GM18907 (cell line): ENCODE results near the gene ZIC1.

Experiments
- ATAC-seq: cut with Tn5 transposase; IDR thresholded peaks from one replicate; pipeline ENCODE4 v1.9.1; 2021; ENCODE audit warnings: mild to moderate bottlenecking, moderate library complexity; ENCODE audit not compliant: unreplicated experiment

The ZIC1 gene

GRCh38 chr3:147394884-147395225 is 14.3 kb upstream of the ZIC1 start:
- no peak for ATAC-seq

GRCh38 chr3:147395899-147396711 is 13.1 kb upstream of the ZIC1 start:
- no peak for ATAC-seq

DNA sequence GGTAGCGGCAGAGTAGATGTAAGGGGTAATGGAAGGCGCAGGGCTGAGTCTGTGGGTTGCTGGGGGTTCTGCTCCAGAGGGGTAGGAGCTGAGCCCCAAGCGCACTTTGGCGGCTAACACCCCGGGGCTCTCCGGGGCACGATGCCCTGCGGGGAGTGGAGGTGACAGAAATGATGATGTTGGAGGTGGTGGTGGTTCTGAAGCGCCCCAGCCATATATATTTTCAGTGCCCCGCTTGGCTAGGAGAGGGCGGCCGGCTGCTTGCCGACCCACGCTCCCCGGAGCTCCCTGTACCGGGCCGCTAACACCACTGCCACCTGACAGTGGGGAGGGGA is 12.5 kb upstream of the ZIC1 start:
- ATAC-seq: no peak

DNA sequence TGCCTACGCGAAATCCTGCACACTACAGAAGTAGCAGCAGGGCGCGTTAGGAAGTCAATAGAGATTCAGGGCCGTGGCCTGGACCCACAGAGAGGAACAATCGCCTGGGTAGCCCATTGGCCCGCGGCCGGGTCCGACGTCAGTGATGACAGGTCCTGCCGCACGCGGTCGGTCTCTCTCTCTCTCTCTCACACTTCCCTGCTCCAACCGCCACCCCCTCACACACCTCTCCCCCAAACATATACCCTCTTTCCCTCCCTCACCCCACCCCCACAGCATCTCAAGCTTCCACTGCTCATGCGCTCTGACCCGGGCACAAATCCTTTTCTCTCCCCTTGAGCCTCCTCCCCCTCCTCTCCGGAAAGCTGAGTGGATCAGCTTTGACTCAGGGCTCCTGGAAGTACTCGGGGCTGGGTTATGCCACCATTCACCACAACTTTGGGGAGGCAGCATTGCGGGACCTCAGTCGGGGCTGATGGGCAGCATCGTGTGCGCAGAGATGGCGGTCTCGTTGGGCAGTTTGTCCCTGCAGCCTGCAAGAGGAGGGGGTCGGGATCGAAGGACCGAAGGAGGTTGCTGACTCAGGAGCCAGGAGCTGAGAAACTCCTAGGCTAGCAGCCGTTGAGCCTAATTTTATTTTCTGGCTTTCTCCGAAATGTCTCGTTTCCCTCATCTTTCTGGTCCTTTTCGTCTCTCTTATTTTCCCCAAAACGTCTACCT is 11.8 kb upstream of the ZIC1 start:
- no peak for ATAC-seq

DNA sequence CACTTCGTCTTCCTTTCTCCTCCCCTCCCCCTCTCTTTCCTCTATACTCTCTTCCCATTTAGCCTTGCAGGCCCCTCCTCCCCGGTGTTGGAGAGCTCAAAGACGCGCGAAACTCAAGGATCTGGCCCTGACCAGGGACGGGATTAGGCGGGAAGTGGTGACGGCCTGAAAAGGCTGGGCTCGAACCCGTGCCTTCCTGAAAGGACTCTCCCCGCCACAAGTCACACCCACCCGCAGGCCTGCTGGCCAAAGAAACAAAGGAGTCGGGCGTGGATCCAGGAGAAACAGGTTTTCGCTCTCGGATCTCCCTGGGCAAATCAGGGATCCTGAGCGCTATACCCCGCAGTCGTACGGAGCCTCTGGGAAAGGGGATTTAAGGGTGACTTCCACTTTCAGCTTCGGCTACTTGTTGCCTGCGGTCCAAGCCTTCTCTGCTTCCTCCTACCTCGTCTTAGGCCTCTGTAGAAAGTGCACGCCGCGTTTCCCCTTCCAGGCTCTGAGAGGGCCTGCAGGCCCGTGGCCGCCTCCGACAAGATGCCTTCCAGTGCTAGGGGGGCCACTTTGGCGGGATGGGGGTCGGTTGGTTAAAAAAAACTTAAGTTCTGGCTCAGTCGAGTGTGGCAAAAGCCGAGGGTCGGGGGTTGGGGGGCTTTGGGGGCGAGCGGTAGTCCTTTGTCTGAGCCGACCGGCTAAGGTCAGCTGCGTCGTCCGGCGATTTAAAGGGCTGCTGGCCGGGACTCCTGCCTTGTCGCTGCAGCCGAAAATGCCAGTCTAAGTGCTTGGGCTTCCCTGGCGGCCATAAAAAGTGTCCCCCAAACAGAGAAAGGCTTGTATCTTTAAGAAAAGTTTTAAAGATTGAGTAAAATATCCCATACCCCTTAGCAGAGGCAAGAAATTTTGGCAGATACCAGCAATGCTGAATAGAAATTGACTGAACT is 11.0 kb upstream of the ZIC1 start:
- ATAC-seq: no peak

DNA sequence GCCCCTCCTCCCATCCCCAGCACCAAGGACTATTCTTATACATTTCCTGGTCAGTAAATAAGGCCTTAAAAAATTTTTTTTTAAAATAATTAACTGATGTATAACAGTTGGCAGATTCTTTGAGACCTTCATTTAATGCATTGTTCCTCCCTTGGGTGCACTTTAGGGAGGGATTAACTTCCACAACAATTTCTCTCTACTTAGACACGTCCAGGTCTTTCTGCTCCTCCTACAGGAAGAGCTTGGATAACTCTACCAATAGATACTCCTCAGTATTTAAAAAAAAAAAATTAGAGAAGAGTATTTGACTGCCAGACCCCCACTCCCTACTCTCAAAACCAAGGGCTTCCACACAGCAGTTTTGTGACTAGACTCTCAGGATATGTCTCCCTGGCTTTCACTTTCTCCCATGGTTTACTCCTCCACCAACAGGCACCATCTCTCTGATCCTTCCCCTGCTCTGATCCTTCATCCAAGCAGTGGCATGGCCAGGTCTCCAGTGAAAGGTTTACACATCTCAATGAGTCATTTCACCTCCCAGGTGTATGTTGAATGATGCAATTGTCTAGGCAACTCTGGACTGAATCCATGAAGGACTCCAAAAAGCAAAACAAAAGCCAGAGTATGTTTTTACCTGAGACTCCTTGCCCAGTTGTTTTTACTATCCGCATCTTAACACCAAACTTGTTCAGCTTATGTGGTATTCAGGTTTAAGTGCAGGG is 10.2 kb upstream of the ZIC1 start:
- no peak for ATAC-seq

DNA sequence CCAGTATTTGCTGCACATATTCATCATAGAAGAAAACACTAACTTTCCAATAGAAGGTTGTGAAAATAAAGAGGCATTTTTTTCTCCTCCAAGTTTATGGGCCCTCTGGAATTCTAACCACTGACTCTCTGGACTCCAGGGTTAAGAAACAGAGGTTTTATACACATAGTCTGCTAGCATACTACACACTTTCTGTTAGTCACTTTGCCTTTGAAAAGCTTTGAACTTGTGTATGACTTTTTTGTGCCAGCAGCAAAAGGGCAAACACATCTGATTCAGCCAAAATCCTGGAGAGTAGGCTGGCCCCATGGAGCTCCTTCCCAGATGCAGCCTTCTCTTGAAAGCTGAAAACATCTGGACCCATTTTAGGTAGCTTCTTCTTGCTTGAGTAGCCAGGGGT is 9.1 kb upstream of the ZIC1 start:
- ATAC-seq: no peak

DNA sequence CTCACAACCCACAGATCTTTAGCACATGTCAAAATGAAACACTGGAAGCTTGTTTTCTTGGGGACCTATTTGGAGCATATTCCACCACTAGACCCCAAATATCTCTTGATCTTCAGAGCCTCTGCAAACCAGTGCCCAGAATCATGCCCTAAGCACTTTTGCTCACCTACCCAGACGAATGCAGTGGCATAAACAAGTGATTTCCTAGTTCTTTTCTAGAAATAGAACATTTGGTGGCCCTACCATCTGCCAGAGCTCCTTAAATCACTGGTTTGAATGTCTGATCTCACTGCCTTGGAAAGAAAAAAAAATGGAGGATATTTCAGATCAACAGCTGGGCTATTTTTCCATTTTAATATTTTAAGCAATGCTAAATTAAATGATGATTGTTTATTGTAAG is 8.2 kb upstream of the ZIC1 start:
- ATAC-seq: no peak

DNA sequence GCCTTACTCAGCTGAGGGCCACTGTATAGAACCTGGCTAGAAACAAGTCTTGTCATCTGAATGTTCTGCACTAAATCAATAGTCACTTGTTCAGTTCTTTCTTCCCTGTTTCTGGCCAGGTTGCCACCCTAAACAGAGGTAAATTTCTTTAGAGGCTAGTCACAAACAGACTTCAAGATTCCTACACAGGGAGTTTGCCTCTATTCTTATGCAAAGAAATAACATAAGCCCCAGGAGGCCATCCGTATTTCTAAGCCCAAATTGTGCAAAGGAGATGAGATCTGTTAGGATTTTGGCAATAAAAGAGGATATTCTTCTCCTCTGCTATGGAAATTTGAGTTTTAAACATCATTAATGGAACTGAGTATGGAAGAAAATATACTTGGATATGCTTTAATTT is 7.7 kb upstream of the ZIC1 start:
- no peak for ATAC-seq

DNA sequence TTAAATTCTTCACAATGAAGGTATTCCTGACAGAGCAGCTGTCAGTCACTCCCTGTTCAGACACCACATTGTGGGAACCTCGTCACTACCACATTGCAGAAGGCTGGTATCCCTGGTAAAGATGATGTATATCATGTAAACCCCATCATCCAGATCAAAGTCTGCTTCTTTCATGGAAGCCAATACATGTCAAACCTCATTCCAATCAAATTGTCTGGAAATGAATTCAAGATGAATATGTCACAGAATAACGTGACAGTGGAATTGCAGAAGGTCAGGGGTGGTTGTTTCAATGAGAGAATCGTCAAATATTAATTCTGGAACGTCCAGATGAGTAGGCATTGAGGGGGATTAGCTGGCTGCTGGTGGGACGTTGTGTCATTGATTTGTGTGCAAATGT is 7.0 kb upstream of the ZIC1 start:
- ATAC-seq: no peak

DNA sequence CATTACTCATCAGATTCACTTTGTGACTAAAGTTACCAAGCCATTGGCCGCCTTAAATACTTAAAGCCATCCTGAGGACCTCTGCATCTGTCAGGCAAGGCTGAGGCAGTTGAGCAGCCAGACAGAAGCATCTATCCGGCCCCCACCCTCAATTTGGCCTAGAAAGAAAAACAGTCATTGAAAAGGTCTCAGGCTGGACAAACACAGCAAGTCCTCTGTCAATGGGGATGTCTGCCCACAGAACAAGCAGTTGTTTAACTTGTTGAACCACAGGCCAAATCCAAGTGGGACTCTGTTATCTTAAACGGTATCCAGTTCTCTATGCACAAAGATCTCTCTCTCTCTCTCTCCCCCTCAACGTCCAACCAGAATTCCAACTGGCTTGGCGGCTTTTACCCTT is 5.7 kb upstream of the ZIC1 start:
- no peak for ATAC-seq

- no peak for ATAC-seq
These were observed 5.0 kb upstream of the ZIC1 start for GRCh38 chr3:147404000-147404799.

DNA sequence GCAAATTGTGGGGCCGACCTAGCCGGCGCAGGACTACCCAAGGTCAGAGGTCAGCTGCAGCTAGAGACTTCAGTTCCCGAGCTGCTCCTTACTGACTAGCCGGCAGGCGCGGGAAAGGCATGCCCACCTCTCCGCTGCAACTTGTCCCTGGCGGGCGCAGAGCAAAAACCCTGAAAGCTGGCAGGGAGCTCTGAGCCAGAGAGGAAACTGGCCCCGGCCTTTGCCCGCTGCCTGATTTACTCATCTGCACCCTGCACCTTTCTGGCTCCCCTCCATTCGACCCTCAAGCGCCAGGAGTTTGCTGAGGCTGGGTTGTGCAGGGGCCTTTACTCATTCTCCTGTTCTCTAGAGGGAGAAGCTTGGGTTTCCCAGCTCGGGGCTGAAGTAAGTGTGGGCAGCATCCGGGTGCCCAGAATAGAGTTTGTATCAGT is 4.3 kb upstream of the ZIC1 start:
- no peak for ATAC-seq

DNA sequence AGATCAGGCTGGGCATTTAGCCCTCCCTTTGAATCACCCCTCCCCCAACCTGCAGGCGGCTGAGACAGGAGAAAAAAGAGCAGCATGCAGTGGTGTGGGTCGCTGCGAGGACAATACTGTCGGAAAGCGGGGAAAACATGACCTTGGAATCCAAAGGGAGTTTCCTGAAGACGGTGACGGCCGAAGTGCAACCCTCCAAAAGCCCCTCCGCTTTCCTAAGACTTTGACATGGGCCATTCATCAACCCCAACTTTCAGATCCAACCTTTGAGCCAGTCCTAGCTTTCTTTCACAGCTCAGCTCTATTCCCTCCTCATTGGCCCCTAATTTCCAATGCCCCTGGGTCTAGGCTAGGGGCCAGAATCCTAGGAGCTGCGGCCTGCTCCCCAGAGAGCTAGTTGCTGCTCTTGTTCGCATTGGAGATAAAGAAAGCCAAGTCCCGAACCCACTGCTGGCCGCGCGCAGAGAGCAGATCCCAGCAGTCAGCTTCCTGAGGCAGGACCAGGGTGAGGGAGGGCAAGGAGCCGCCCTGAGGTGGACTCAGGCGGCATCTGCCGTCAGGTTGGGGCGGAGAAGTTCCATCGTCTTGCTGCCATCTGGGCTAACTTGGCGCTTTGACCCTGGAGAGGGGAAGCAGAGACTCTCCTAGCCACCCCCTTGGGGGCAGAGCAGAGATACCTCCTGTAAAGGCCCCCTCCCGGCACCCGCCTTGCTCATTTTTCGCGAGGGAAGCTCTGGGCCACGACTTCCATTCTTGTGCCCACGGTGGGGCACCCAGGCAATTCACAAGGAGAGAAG is 3.7 kb upstream of the ZIC1 start:
- no peak for ATAC-seq

- ATAC-seq: no peak
These were observed 2.9 kb upstream of the ZIC1 start, which contains the start of gene ZIC4 for GRCh38 chr3:147406028-147406931. ZIC4 (minus strand) TSS chr3:147406543; CDS start chr3:147402797, 3,746 bp downstream.

GRCh38 chr3:147407114-147407497 is 2.1 kb upstream of the ZIC1 start:
- no peak for ATAC-seq

DNA sequence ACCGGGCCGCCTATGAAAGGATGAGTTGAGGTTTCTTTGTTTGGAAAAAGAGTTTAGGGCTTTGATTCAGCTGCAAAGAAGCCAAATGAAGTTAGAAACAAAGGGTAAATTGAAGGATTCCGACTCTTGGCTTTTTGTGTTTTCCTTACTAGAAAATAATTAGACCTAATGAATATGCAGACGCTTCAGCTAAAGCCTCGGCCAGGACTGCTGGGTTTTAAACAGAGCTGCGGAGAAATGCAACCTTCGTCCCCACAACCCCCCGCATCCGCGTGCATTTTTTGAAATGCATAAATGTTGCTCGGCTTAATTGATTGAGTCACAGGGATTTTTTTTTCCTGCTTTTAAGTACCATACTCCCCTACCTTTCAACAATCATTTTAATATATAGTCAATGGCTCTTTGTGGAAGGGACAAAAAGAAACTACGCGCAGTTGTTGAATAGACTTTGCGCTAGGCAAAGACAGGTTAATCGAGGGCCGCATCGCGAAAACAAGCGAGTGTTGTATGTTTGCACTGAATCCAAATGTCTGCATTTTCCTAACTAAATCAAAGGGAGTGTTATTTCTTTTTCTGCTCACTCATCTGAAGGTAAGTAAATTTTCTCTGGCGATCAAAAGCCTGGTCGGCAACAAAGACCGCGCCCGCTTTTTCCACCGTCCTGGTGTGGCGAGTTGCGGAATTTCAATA is 1.5 kb upstream of the ZIC1 start:
- no peak for ATAC-seq
